Measurements from ENCODE around the gene CHCHD3. TPM values are rescaled to one million over a fixed set of nuclear protein-coding genes. Genes with fewer than 3 reads are reported as not detected.

The CHCHD3 gene
- total RNA-seq, 1 donor from 2014 or later = 194 TPM

DNA sequence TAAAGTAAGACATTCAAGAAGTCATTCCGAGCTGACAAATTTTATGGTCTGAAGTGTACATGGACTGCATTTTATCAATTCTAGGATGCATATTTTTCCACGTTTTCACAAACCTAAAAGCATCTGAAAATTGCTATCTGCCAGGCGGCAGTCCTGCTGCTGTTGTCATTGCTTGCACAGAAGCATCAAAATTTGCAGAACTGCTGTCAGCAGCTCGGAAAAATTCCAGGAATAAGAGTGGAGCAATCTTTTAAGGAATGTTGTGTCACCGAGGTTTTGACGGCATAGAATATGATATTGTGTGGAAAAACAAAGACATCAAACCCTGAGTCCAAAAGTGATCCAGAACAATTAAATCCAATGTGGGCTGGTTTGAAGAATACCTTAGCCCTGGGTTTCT is 61.4 kb downstream of the CHCHD3 start:
- intact Hi-C loops (cut with DNase I) = no loop called here
- no peak for ATAC-seq (ENCODE audit: poor library complexity)
- no peak for DNase-seq

DNA sequence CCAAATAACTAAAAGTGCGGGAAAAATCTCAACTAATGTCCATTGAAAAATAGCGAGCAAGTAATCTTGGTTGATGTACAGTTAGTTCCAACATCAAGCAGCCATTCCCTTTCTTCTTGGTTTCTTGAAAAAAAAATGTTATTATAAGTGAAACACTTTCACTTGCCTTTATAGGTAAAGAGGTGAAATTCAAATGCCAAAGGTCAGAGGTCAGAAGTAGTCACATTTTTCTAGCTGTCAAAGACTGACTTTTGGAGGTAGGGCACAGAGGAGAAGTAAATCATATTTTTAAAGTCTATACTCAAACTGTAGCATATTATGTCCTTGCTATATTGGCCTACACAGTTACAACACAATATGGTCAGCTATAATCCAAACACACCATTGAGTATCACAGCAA is 62.3 kb downstream of the CHCHD3 start:
- ATAC-seq (ENCODE audit: poor library complexity) = no peak
- intact Hi-C loops (cut with DNase I) = no loop called here

DNA sequence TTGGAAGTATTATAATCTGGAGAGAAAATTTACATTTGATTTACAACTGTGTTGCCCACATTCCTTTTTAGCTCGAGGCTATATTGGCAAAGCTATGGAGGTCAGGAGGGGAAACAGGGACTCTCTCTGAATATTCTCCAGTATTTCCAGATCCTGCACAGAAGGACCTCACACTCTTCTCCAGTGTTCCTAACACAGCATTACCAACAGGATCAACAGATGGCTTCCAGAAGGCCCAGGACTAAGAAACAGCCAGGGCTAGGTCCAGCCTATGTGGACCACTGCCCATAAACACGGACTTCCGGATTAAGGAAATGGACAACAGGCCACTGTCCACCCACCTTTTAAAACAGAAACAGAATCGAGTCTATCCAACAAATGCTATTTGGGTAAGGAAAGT is 65.3 kb downstream of the CHCHD3 start:
- ATAC-seq (ENCODE audit: poor library complexity) (no peak), DNase-seq (no peak)
- intact Hi-C loops (cut with DNase I) = no loop called here

More for the DNA sequence above, 62.3 kb downstream of the CHCHD3 start:
- DNase-seq = no peak

DNA sequence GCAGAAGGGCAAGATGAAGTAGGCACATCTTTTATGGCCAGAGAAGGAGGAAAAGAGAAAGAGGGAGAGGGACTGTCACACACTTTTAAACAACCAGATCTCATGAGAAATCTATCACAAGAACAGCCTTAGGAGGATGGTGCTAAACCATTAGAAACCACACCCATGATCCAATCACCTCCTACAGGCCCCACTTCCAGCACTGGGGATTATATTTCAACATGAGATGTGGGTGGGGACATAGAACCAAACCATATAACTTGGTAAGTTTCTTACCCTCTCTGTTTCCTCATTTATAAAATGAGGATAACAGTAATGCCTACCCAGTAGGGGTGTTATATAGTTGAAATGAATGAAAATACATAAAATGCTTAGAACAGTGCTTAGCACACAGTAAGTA is 66.0 kb downstream of the CHCHD3 start:
- no peak for ATAC-seq (ENCODE audit: poor library complexity)
- no peak for DNase-seq
- intact Hi-C loops (cut with DNase I) = no loop called here

DNA sequence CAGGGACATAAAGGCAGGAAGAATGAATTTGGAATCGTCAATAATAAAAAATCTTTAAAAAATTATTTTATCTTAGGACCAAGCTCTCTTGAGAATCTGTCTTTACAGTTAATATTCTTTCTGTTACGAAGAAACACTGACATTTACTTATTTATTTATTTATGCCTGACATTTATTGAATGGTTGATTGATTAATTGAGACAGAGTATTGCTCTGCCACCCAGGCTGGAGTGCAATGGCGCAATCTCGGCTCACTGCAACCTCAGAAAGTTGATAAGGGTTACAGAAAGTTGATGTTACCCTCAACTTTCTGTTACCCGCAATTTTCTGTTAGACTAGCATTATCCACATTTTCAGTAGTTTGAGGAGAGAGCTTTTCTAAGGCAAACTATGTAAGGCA is 70.1 kb downstream of the CHCHD3 start:
- intact Hi-C loops (cut with DNase I) = no loop called here
- ATAC-seq (ENCODE audit: poor library complexity) (no peak), DNase-seq (no peak)

DNA sequence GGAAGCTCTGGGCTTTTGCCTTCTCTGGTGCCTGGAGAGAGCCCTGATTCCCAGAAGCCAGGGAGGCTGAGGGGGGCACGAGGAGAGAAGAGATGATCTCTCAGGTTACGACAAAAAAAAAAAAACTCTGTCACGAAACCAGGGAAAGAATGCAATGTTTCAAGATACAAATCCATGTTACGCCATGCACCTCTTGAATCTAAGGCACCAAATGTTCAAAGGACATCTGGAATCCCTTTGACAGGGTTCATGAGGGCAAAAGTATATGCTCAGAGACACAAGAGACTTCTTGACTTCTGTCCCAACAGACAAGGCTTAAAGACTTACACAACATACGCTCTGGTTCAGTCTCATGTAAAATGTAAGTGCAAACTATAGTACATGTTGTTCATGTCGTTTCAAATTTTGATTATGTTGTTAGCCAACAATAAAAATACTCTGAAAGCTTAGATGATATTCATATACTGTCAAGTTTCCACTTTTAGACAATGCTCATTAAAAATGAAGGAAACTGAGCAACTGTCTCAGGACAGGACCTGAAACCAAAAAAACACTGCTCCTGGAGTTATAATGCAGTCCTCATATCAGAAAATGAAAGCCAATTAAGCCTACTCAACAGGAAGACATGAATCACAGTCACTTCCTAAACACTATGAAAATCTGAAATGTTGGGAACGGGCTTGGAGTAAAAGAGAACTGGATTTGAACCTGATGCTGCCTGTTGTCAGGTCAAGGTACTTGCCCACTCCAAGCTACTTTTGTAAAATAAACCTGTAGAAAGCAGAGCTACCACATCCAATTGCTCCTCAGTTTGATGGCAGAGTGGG is 72.3 kb downstream of the CHCHD3 start:
- ATAC-seq (ENCODE audit: poor library complexity) (no peak), DNase-seq (no peak)
- intact Hi-C loops (cut with DNase I) = no loop called here

DNA sequence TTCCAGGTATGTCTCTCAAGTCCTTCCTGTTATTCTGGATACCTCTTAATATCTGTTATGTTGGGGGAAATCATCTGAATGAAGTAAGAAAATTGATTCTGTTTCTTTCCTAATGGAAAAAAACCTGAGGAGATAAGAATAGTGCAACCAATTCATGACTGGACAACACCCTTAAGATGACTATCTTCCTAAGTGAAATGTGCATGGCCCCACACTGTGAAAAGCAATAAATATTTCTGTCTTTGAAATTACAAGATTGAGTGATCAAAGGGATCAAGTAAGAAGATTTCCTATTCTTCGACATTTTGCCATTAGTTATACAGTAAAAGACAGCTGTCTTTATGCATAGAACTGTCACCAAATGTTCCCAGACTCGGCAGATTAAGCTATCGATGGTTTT is 73.9 kb downstream of the CHCHD3 start:
- intact Hi-C loops (cut with DNase I) = no loop called here
- DNase-seq (no peak), ATAC-seq (ENCODE audit: poor library complexity) (no peak)

DNA sequence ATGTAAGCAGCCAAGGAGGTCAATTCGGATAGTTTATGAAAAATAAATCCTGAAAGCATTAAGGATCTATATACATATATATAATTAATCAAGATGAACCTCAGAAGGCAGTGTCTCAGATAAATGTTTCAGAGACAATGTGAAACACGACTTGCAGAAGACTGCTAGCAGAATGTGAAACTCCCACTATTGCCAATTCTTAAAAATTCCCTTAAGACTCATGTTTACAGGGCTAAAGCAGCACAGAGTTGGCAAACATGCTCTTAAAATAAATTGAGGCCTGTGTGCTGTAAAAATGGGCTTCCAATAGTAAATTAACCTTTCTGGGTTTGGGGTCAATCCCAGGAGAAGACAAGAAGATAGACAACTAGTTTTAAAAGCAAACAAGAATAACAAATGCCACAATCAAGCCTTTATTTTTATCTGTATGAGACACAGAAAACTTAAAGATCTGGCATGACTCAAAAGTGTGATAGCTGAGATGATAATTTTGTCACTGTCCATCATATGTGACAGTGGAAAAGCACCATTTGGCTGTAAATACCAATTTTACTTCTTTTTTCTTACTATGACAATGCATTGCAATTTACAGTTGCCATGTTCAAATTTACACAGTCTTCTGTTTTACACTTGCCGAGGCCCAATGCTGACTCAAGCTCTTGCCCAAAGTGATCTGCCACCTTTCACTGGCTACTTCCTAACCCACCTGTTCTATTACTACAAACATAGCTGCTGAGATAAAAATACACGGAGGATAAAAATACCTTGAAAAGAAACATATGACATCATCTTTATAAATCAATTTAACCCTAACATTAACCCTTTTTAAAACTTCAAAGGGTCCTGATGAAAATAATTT is 78.6 kb downstream of the CHCHD3 start:
- intact Hi-C loops (cut with DNase I) = no loop called here
- DNase-seq (no peak), ATAC-seq (ENCODE audit: poor library complexity) (no peak)

DNA sequence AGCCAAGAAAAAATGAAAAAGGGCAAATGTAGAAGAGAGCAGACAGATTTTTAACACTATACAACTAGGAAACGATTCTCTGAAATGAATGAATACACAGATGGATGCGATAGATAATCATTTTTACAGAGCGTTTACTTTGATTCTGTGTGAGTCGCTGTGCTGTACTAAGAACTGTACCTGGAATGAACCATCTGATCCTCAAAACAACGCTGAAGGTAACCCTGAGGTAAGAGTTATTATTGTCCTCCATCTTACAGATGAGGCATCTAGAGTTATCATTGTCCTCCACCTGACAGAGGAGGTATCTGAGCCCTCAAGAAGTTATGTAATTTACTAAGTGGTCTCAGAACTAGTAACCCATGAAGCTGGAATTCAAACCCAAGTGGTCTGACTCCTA is 80.2 kb downstream of the CHCHD3 start:
- intact Hi-C loops (cut with DNase I) = no loop called here
- no peak for ATAC-seq (ENCODE audit: poor library complexity)
- DNase-seq = no peak

DNA sequence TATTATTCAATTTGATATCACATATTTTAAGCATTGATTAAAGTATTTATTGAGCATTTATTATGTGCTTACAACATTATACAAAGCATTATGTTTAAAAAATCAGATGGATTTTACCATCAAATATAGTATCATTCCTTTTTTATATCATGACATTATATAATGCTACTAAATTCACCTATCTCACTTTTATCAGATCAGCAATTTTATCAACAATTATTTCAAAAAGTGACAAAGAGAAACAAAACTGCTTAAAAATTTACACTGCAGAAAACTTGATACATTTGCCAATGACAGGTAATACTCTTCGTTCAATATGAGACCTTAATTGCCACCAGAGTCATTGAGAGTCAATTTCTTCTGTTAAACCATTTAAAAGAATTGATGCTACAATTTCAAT is 82.0 kb downstream of the CHCHD3 start:
- ATAC-seq (ENCODE audit: poor library complexity) = no peak
- intact Hi-C loops (cut with DNase I) = no loop called here
- DNase-seq = no peak

DNA sequence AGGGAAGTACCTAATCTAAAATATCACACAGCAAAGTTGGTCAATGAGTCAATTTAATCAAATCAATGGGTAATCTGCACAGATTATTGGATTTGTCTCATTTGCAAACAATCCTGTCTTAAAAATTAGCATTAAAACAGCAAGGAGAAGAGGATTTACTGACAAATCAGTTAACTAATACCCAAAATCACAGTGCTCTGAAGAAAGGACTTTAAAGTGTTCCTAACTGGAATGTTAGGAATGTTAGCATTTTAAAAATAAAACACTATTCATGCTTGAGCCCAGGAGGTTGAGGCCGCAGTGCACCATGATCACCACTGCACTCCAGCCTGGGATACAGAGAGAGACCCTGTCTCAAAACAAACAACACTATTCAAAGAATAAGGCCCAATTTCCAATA is 83.1 kb downstream of the CHCHD3 start:
- intact Hi-C loops (cut with DNase I) = no loop called here

DNA sequence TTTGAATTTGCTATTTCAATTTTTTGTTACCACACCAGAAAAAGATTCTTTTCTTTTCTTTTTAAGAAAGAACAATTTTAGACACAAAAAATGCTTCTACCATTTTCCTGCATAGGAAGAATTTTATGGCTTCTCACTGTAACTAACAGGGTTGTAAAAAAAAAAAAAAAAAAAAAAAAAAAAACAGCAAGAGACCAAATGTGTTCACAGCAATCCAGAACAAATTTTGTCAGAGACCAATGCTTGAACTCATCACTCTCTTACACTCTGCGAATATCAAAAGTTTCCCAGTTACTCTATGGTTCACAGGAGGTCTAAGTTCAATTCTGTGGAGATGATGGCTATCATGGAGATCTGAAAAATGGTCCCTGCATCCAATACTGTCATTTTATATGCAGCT is 84.4 kb downstream of the CHCHD3 start:
- ATAC-seq (ENCODE audit: poor library complexity) = no peak
- DNase-seq = no peak
- intact Hi-C loops (cut with DNase I) = no loop called here

More for the DNA sequence above, 83.1 kb downstream of the CHCHD3 start:
- no peak for DNase-seq
- no peak for ATAC-seq (ENCODE audit: poor library complexity)

DNA sequence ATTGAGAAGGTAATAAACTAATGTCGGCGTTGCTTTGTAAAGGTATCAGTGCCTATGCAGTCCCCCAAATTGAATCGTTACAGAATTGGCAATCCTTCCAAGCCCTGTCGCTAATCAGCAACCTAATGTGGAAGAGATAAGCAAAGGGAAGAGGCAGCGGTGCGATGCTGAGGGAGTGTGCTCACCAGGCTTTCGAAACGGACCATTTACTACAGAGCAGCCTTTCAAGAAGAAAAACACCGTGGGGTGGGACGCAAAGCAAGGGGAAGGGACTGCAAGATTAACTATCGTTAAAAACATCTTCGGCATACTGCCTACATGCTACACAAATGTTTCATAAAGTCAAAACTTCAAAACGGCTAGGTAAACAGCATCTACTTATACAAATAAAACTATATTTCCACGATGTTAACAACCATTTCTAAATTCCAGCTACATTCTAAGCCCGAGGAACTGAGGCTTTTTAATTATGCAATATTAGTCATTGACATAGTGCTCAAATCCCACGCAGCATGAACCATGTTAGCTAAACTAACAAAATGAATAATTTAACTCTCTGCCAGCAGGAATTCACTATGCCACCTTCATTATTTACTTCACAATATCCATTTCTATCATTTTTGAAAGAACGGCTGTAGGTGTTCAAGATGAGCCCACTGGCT is 85.2 kb downstream of the CHCHD3 start:
- intact Hi-C loops (cut with DNase I) = no loop called here
- ATAC-seq (ENCODE audit: poor library complexity) (no peak), DNase-seq (no peak)

DNA sequence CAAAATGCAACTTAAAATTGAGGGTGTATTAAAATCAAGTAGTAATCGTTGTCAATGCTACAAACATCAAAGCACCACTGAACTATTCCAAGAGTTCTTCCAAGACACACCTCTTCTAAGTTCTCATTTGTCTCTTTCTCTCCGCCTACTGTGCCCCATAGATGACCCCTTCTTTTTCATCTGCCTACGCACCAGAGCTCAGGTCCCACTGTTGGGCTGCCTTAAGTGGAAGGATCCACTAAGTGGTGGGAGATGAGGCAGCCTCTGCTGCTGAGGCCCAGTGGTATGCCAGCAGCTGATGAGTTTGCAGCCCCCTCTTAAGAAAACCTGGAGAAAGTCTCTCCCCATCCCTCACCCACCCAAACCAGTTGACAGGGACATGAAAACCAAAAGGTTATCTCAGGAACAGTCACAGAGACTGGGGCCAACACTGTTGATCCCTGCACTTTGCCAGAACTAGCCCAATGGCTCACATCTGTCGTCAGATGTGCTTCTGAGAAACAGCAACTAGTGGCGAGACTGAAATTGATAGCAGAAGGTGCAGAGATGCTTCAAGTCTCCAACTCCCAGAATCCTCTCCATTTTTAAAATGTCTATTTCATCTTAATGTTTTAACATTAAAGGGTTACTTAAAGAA is 88.4 kb downstream of the CHCHD3 start:
- no peak for ATAC-seq (ENCODE audit: poor library complexity)

DNA sequence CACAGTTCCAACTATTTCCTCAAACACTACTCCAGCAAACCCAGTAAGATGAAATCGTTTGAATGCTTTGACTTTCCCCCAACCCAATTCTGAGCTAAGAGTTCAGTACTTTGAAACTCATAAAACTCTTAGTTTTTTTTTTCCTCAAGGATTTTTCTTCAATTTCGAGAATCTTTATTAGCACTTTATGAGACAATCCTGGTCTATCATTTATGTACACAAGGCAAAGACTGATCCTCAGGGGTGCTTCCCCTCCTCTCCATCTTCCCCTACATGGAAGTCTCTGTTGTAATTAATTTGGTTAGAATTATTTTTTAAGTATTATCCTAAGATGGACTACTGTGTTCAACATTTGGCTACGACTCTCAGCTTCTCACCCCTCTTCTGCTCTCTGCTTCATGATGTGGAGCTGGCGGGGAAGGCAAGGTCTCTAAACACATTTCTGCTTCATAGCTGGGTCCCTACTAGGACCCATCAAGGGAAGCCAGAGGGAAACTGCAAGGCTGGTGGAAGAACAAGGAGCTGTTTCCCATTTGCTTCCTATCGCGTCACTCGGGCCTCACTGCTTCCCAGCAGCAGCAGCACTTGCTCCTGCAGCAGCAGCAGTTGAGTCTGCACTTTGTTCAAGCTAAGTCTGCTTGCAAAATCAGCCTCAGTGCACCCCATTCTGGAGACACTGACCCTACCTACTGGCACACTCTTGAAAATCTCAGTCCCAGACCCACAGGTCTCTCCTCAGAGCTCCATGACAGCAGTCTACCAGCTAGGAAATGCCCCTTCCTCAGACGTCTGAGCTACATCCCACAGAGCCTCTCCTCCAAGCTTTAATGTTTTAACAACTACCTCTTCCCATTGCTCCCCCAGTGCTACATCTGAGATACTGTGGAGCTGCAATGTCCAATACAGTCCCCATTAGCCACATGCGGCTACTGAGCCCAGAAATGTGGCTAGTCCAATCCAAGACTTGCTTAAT is 90.0 kb downstream of the CHCHD3 start:
- no peak for ATAC-seq (ENCODE audit: poor library complexity)
- intact Hi-C loops (cut with DNase I) = no loop called here

More for the DNA sequence above, 88.4 kb downstream of the CHCHD3 start:
- DNase-seq = no peak
- intact Hi-C loops (cut with DNase I) = no loop called here

DNA sequence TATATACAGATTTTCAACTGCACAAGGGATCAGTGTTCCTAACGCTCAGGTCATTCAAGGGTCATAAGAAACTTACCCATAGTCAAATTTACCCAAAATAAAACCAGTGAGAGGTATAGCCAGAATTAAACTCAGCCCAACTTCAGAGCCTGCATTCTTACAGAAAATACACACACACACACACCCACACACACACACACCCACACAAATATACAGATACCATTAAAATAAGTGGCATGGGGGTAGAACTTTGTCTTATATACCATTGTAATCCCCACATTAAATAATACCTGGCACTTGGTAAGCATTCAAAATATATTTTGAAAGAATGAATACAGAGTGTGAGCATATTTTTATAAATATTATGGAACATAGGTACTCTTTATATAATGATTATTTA is 93.8 kb downstream of the CHCHD3 start:
- ATAC-seq (ENCODE audit: poor library complexity) = no peak
- intact Hi-C loops (cut with DNase I) = no loop called here
- DNase-seq = no peak

More for the DNA sequence above, 90.0 kb downstream of the CHCHD3 start:
- DNase-seq = no peak

DNA sequence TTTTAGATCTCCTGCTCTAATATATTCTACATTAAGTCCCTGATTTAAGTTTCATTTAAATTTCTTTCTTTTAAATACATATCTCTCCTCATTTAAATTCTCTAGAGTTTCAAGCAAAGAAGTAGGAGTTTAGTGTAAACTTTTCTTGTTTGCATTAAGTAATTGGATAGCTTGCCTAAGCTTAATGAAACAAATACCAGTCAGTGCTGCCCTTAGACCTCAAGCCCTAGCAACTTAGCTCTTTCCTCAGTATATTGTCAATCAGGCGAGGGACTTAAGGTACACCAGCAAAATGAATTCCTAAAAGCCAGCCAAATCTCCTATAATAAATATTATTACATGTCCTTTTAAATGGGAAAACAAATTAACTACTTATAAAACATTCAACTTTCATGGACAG is 101.5 kb downstream of the CHCHD3 start:
- ATAC-seq (ENCODE audit: poor library complexity) (no peak), DNase-seq (no peak)
- intact Hi-C loops (cut with DNase I) = no loop called here

DNA sequence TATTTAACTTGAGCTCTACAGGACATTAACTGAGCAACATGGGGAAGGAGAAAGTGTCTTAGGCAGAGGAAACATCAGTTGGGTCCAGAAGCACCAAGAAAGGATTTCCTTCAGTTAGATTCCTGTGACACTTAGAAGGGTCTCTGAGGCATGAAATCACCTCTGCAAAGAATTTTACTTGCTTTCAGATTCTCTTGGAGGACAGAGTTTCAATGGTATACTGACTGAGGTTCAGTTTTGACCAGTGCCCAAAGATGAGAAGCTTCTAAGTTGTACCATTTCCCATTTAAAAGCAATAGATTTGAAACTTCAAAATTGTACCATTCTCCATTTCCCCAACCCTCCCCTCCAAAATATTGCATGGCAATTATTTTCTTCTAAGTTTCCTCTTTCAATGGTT is 102.4 kb downstream of the CHCHD3 start:
- ATAC-seq (ENCODE audit: poor library complexity) (no peak), DNase-seq (no peak)
- intact Hi-C loops (cut with DNase I) = no loop called here
